ENCODE results near the gene PHF14.
"Not testable (repeated sequence)": the region's sequence is repeated elsewhere in the genome, so short reads cannot be mapped to it uniquely, and the experiment has no call there.

- TF ChIP-seq PATZ1 (CRISPR knock-in tag; IDR thresholded peaks at IDR 0.05; ENCODE audit: borderline replicate concordance); TCF4 (CRISPR knock-in tag; IDR thresholded peaks at IDR 0.05; ENCODE audit: borderline replicate concordance); ESRRG (CRISPR knock-in tag; IDR thresholded peaks at IDR 0.05); CREB5 (CRISPR knock-in tag; IDR thresholded peaks at IDR 0.05; ENCODE audit: low read depth); ARNTL (CRISPR knock-in tag; IDR thresholded peaks at IDR 0.05; ENCODE audit: borderline replicate concordance, low read depth); SNAI2 (CRISPR knock-in tag; IDR thresholded peaks at IDR 0.05); TSHZ2 (CRISPR knock-in tag; IDR thresholded peaks at IDR 0.05); ZFP30 (CRISPR knock-in tag; IDR thresholded peaks at IDR 0.05); CSDC2 (CRISPR knock-in tag; IDR thresholded peaks at IDR 0.05): not testable (repeated sequence)
These were observed 20.5 kb upstream of the PHF14 start for GRCh38 chr7:10953078-10953750.
